Measurements from ENCODE around the gene CTNNA2.

DNA sequence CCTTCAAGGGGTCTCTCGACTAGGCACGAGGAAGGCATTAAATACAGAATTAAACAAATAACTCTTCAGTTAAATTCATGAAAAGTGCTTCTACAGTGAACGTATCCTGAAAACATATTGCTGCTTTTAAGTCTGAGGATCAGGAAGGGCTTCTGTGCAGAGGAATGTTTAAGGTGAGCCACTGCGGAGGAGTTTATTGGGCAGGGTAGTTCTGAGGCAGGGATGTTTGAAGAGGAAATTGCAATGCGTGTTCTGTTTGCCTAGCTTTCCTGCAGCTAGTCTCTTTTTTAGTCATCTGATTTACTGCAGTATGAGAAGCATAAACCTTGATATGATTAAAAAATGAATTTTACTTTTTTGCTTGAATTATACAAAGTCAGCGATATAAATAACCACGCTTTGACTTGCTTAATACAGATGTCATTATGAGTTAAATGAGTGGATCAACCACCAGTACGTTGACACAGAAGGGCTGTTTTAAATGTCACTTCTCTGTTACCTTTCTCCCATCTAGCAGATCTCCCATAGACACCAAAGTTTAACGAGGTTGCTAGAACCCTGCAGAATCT is 98.7 kb downstream of the CTNNA2 start:
- no peak for TF ChIP-seq TAF1 (IDR thresholded peaks at IDR 0.05; ENCODE audit: borderline replicate concordance, low read depth, low read length)
- TF ChIP-seq FOXM1 (IDR thresholded peaks at IDR 0.05; ENCODE audit: low read depth): no peak
- TF ChIP-seq, protein P1, sequence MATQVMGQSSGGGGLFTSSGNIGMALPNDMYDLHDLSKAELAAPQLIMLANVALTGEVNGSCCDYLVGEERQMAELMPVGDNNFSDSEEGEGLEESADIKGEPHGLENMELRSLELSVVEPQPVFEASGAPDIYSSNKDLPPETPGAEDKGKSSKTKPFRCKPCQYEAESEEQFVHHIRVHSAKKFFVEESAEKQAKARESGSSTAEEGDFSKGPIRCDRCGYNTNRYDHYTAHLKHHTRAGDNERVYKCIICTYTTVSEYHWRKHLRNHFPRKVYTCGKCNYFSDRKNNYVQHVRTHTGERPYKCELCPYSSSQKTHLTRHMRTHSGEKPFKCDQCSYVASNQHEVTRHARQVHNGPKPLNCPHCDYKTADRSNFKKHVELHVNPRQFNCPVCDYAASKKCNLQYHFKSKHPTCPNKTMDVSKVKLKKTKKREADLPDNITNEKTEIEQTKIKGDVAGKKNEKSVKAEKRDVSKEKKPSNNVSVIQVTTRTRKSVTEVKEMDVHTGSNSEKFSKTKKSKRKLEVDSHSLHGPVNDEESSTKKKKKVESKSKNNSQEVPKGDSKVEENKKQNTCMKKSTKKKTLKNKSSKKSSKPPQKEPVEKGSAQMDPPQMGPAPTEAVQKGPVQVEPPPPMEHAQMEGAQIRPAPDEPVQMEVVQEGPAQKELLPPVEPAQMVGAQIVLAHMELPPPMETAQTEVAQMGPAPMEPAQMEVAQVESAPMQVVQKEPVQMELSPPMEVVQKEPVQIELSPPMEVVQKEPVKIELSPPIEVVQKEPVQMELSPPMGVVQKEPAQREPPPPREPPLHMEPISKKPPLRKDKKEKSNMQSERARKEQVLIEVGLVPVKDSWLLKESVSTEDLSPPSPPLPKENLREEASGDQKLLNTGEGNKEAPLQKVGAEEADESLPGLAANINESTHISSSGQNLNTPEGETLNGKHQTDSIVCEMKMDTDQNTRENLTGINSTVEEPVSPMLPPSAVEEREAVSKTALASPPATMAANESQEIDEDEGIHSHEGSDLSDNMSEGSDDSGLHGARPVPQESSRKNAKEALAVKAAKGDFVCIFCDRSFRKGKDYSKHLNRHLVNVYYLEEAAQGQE (IDR thresholded peaks at IDR 0.05; ENCODE audit: low read depth, low read length): no peak
- no peak for TF ChIP-seq CTCF (IDR thresholded peaks at IDR 0.05)
- no peak for TF ChIP-seq MXI1 (IDR thresholded peaks at IDR 0.05; ENCODE audit: low read depth, low read length)
- TF ChIP-seq, protein P2, sequence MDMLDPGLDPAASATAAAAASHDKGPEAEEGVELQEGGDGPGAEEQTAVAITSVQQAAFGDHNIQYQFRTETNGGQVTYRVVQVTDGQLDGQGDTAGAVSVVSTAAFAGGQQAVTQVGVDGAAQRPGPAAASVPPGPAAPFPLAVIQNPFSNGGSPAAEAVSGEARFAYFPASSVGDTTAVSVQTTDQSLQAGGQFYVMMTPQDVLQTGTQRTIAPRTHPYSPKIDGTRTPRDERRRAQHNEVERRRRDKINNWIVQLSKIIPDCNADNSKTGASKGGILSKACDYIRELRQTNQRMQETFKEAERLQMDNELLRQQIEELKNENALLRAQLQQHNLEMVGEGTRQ (IDR thresholded peaks at IDR 0.05; ENCODE audit: borderline replicate concordance, low read depth, low read length): no peak
- no peak for TF ChIP-seq TEAD4 (IDR thresholded peaks at IDR 0.05; ENCODE audit: borderline replicate concordance, insufficient read depth)
- no peak for TF ChIP-seq NRF1 (IDR thresholded peaks at IDR 0.05; ENCODE audit: low read depth, low read length)
- TF ChIP-seq PBX3 (IDR thresholded peaks at IDR 0.05): no peak
- TF ChIP-seq, protein P3, sequence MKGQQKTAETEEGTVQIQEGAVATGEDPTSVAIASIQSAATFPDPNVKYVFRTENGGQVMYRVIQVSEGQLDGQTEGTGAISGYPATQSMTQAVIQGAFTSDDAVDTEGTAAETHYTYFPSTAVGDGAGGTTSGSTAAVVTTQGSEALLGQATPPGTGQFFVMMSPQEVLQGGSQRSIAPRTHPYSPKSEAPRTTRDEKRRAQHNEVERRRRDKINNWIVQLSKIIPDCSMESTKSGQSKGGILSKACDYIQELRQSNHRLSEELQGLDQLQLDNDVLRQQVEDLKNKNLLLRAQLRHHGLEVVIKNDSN (IDR thresholded peaks at IDR 0.05; ENCODE audit: borderline replicate concordance, low read depth): no peak
- no peak for TF ChIP-seq EP300 (IDR thresholded peaks at IDR 0.05; ENCODE audit: borderline replicate concordance in 1 of 2, low read depth in 1 of 2, low read length in 1 of 2)
- TF ChIP-seq EZH2phosphoT487 (IDR thresholded peaks at IDR 0.05; ENCODE audit: borderline replicate concordance, low read depth): no peak
- TF ChIP-seq RAD21 (IDR thresholded peaks at IDR 0.05; ENCODE audit: low read length): no peak
- no peak for TF ChIP-seq RFX5 (IDR thresholded peaks at IDR 0.05; ENCODE audit: low read length)

Data from SK-N-SH (cell line).